Measurements from ENCODE around the gene MICA. TPM values are rescaled to one million over a fixed set of nuclear protein-coding genes. Genes with fewer than 3 reads are reported as not detected.

The MICA gene
- total RNA-seq, 2 experiments from 2014 or later, result 10.6 to 14.0 TPM

GRCh38 chr6:31359581-31359980 lies 43.8 kb upstream of the MICA start:
- no peaks in the 10 kb centered on the region for H3K9me3 Mint-ChIP-seq
- intact Hi-C loops (cut with DNase I, micrococcal nuclease), result no loop called here
- H3K27me3 ChIP-seq (ENCODE audit: control insufficient read depth in 1 of 2, insufficient read depth in 2 of 2, low read length in 2 of 2), result no peaks in the 10 kb centered on the region
- H3K4me3 ChIP-seq (ENCODE audit: low read length), result no peak overlapping the region
- no peaks in the 10 kb centered on the region for H3K27me3 Mint-ChIP-seq
- ATAC-seq (ENCODE audit: poor library complexity) (no peak), DNase-seq (no peak)
- peaks cover 50% of the 10 kb centered on the region for H3K4me1 Mint-ChIP-seq (ENCODE audit: low read depth)
- peaks cover 38% of the 10 kb centered on the region for H3K36me3 Mint-ChIP-seq (ENCODE audit: low read depth)
- peaks cover 22% of the 10 kb centered on the region for H3K36me3 ChIP-seq (ENCODE audit: insufficient read depth, low read length)
- ChIA-PET POLR2A (interaction anchor here (0.6 to 2.7 kb wide), 4 partner anchors 9 to 745 kb away, joined by 3 to 34 read pairs (median 4); no protein-coding TSS in a partner anchor), CTCF (interaction anchor here (2.4 kb wide), 1 partner anchor 163 kb away, joined by 7 read pairs; no protein-coding TSS in a partner anchor)
- H3K4me1 ChIP-seq (ENCODE audit: insufficient read depth, low read length), result peaks cover 25% of the 10 kb centered on the region
- no peaks in the 10 kb centered on the region for H3K9me3 ChIP-seq (ENCODE audit: control insufficient read depth in 1 of 2, insufficient read depth in 1 of 2, low read length in 2 of 2)
- peak overlapping the region; percentile 100 for H3K27ac Mint-ChIP-seq
- H3K27ac ChIP-seq (ENCODE audit: low read depth in 1 of 2, low read length in 2 of 2), result no peak overlapping the region
- TF ChIP-seq, protein P1, sequence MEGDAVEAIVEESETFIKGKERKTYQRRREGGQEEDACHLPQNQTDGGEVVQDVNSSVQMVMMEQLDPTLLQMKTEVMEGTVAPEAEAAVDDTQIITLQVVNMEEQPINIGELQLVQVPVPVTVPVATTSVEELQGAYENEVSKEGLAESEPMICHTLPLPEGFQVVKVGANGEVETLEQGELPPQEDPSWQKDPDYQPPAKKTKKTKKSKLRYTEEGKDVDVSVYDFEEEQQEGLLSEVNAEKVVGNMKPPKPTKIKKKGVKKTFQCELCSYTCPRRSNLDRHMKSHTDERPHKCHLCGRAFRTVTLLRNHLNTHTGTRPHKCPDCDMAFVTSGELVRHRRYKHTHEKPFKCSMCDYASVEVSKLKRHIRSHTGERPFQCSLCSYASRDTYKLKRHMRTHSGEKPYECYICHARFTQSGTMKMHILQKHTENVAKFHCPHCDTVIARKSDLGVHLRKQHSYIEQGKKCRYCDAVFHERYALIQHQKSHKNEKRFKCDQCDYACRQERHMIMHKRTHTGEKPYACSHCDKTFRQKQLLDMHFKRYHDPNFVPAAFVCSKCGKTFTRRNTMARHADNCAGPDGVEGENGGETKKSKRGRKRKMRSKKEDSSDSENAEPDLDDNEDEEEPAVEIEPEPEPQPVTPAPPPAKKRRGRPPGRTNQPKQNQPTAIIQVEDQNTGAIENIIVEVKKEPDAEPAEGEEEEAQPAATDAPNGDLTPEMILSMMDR (IDR thresholded peaks at IDR 0.05), result no peak
- H3K4me3 Mint-ChIP-seq, result peak overlapping the region; percentile 80

DNA sequence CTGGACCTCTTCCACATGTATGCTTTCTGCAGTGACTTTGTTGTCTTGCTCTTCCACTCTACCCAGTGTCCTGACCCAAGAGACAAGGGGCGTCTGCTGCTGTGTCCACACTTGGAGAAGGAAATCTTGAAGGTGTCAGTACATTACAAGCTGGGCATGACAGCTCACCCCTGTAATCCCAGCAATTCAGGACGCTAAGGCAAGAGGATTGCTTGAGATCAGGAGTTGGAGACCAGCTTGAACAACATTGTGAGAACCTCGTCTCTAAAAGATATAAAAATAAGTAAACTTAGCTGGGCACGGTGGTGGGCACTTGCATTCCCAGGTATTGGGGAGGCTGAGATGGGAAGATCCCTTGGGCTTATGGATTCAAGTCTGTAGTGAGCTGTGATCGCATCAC lies 40.6 kb upstream of the MICA start:
- ATAC-seq (ENCODE audit: poor library complexity) (no peak), DNase-seq (no peak)
- Histone ChIP-seq H3K27ac (ENCODE audit: low read depth in 1 of 2, low read length in 2 of 2) (no peak overlapping the region), H3K4me3 (ENCODE audit: low read length) (no peak overlapping the region), H3K4me1 (ENCODE audit: insufficient read depth, low read length) (peaks cover 23% of the 10 kb centered on the region), H3K27me3 (ENCODE audit: control insufficient read depth in 1 of 2, insufficient read depth in 2 of 2, low read length in 2 of 2) (no peaks in the 10 kb centered on the region), H3K36me3 (ENCODE audit: insufficient read depth, low read length) (no peaks in the 10 kb centered on the region), H3K9me3 (ENCODE audit: control insufficient read depth in 1 of 2, insufficient read depth in 1 of 2, low read length in 2 of 2) (no peaks in the 10 kb centered on the region)
- POLR2A ChIA-PET, result interaction anchor here (0.6 to 1.8 kb wide), 4 partner anchors 9 to 166 kb away, joined by 3 to 9 read pairs (median 3); no protein-coding TSS in a partner anchor
- CTCF ChIA-PET, result interaction anchor here (1.1 kb wide), 1 partner anchor 166 kb away, joined by 5 read pairs; no protein-coding TSS in a partner anchor
- Mint-ChIP-seq H3K27ac (no peak overlapping the region), H3K4me1 (ENCODE audit: low read depth) (peaks cover 38% of the 10 kb centered on the region), H3K4me3 (no peak overlapping the region), H3K27me3 (peaks cover 9% of the 10 kb centered on the region), H3K36me3 (ENCODE audit: low read depth) (peaks cover 9% of the 10 kb centered on the region), H3K9me3 (no peaks in the 10 kb centered on the region)
- TF ChIP-seq, protein P1 (IDR thresholded peaks at IDR 0.05), result no peak
- intact Hi-C loops (cut with DNase I, micrococcal nuclease), result no loop called here

DNA sequence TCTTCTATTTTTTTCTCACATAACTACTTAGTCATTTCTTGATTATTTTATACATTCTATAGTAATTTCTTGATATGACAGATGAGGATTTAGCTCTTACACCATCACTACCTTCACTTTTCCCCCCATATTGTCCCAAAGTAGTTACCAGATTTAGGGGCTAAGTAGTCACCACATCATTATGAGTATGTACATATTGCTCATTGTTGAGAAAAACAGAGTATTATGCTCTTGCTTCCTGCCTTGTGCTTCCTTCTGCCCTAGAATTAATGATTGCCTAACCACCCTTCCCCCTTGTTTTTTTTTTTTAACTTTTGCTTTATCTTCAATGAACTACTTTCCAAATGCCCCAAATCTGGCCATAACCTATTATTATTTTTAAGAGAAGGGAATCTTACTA lies 39.6 kb upstream of the MICA start:
- Histone ChIP-seq H3K27ac (ENCODE audit: low read depth in 1 of 2, low read length in 2 of 2) (no peak overlapping the region), H3K4me1 (ENCODE audit: insufficient read depth, low read length) (peaks cover 18% of the 10 kb centered on the region), H3K36me3 (ENCODE audit: insufficient read depth, low read length) (no peaks in the 10 kb centered on the region), H3K9me3 (ENCODE audit: control insufficient read depth in 1 of 2, insufficient read depth in 1 of 2, low read length in 2 of 2) (no peaks in the 10 kb centered on the region), H3K27me3 (ENCODE audit: control insufficient read depth in 1 of 2, insufficient read depth in 2 of 2, low read length in 2 of 2) (no peaks in the 10 kb centered on the region), H3K4me3 (ENCODE audit: low read length) (no peak overlapping the region)
- Mint-ChIP-seq H3K4me1 (ENCODE audit: low read depth) (peaks cover 28% of the 10 kb centered on the region), H3K27me3 (peaks cover 19% of the 10 kb centered on the region), H3K9me3 (no peaks in the 10 kb centered on the region), H3K27ac (no peak overlapping the region), H3K4me3 (no peak overlapping the region), H3K36me3 (ENCODE audit: low read depth) (no peaks in the 10 kb centered on the region)
- TF ChIP-seq, protein P1 (IDR thresholded peaks at IDR 0.05), result no peak
- no peak for ATAC-seq (ENCODE audit: poor library complexity)
- DNase-seq, result peak in 1 of 14 experiments; percentile 25
- ChIA-PET POLR2A (interaction anchor here (1.8 kb wide), 1 partner anchor 166 kb away, joined by 9 read pairs; no protein-coding TSS in a partner anchor), CTCF (interaction anchor here (0.9 to 6.9 kb wide), 2 partner anchors 167 to 171 kb away, joined by 3 to 97 read pairs; no protein-coding TSS in a partner anchor)
- intact Hi-C loops (cut with DNase I, micrococcal nuclease), result no loop called here

Measured in CD4-positive, alpha-beta T cell (primary cell).